Gastrocnemius medialis (tissue), 4 donors: Measurements from ENCODE around the gene MAVS. TPM values are rescaled to one million over a fixed set of nuclear protein-coding genes. Genes with fewer than 3 reads are reported as not detected.
"Not testable (repeated sequence)": the region's sequence is repeated elsewhere in the genome, so short reads cannot be mapped to it uniquely, and the experiment has no call there.

ENCODE experiments used
- ATAC-seq, 2 donors: fragments of 150-250 bp; one replicate each; pipeline ENCODE4 v1.9.1; 2016
- DNase-seq, 2 donors: peaks; one replicate each; pipeline ENCODE4 v3.0.0-alpha.2; 2019
- H3K27ac ChIP-seq, 4 donors: fragments of 200-600 bp; sonication (generic); 1 replicate in 1 of 4; 2 replicates in 3 of 4; pipeline ENCODE4 v1.5.1; 2016 to 2018; ENCODE audit warnings: mild to moderate bottlenecking in 2 of 4, moderate library complexity in 1 of 4
- H3K27me3 ChIP-seq, 3 donors: fragments of 200-600 bp; sonication (generic) in 2 of 3; 1 replicate in 1 of 3; 2 replicates in 2 of 3; pipeline versions ENCODE4 v1.5.1 to v1.6.0; 2016 to 2019; ENCODE audit warnings: mild to moderate bottlenecking in 1 of 3, moderate library complexity in 1 of 3
- H3K36me3 ChIP-seq, 2 donors: fragments of 200-600 bp; sonication (generic) in 1 of 2; one replicate each; pipeline ENCODE4 v1.5.1; 2017 to 2018
- H3K4me1 ChIP-seq, 2 donors: fragments of 200-600 bp; sonication (generic) in 1 of 2; one replicate each; pipeline ENCODE4 v1.5.1; 2016 to 2017; ENCODE audit warnings: mild to moderate bottlenecking in 2 of 2
- H3K4me3 ChIP-seq, 4 donors: fragments of 200-600 bp; sonication (generic) in 3 of 4; 1 replicate in 1 of 4; 2 replicates in 3 of 4; pipeline ENCODE4 v1.5.1; 2016 to 2019; ENCODE audit warnings: mild to moderate bottlenecking in 2 of 4
- H3K9me3 ChIP-seq, 3 donors: fragments of 200-600 bp; sonication (generic) in 2 of 3; 1 replicate in 1 of 3; 2 replicates in 2 of 3; pipeline ENCODE4 v1.5.1; 2016 to 2019
- POLR2A ChIP-seq, 2 donors: fragments of 450-650 bp; IDR thresholded peaks; one replicate each; pipeline ENCODE4 v1.6.1; 2017; ENCODE audit warnings: antibody characterized with exemption in 2 of 2, mild to moderate bottlenecking in 2 of 2, moderate library complexity in 2 of 2
- in situ Hi-C, 4 donors: fragments of 200-750 bp; cut with MboI; loops; one replicate each; pipeline versions ENCODE4 v1.15.0 to v1.8.0; 2017; ENCODE audit warnings: low sequenced_read_pairs in 4 of 4
- intact Hi-C: fragments of 100-400 bp; cut with DNase I; formaldehyde crosslinking; loops from one replicate; pipeline ENCODE4 v1.15.1; 2023; ENCODE audit warnings: low total_unique reads
- total RNA-seq, 4 donors: library from RNA; depleted of rRNA; stranded (reverse); fragments of >200 nt; gene quantifications; one replicate each; pipeline versions ENCODE4 v1.1.0 to v1.2.3, GENCODE V29; 2016
- TF ChIP-seq, protein P1 (sequence below), 5 experiments: fragments of 450-650 bp in 3 of 5; fragments of 200-600 bp in 2 of 5; sonication (generic) in 2 of 5; IDR thresholded peaks in 4 of 5; conservative IDR thresholded peaks in 1 of 5; 1 replicate in 4 of 5; 2 replicates in 1 of 5; pipeline ENCODE4 v1.5.1; 2016 to 2019; ENCODE audit warnings: antibody characterized with exemption in 5 of 5, mild to moderate bottlenecking in 3 of 5, moderate library complexity in 3 of 5

The MAVS gene
- total RNA-seq, 4 donors from 2014 or later = 37.9 to 64.5 (median 44.4) TPM

DNA sequence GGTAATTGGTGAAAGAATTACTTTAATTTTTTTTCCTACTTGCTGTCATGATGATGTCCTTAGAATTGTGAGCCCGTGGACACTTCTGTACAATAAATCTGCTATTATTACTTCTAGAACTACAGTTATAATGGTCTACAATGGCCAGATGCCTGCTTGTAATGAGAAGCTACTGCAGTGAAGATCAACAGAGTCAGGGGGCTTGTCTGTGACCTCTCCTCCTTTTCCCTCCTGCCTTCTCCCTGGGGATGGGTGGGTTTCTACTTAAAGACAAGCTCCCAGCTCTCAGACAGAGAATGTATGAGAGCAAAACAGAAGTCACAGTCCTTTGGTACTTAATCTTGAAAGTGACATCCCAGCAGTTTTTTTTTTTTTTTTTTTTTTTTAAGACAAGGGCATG is 29.4 kb downstream of the MAVS start:
- in situ Hi-C loops (loop anchor here in 1 of 4 donors (25.0 kb wide), 1 partner anchor 211 kb away; no protein-coding TSS in a partner anchor), intact Hi-C loops (no loop called here)
- peaks cover 0 to 29% of the 10 kb centered on the region in 2 donors for H3K36me3 ChIP-seq
- no peak overlapping the region for H3K4me3 ChIP-seq
- H3K9me3 ChIP-seq = no peaks in the 10 kb centered on the region
- no peak for TF ChIP-seq POLR2A (IDR thresholded peaks at IDR 0.05)
- TF ChIP-seq, protein P1, sequence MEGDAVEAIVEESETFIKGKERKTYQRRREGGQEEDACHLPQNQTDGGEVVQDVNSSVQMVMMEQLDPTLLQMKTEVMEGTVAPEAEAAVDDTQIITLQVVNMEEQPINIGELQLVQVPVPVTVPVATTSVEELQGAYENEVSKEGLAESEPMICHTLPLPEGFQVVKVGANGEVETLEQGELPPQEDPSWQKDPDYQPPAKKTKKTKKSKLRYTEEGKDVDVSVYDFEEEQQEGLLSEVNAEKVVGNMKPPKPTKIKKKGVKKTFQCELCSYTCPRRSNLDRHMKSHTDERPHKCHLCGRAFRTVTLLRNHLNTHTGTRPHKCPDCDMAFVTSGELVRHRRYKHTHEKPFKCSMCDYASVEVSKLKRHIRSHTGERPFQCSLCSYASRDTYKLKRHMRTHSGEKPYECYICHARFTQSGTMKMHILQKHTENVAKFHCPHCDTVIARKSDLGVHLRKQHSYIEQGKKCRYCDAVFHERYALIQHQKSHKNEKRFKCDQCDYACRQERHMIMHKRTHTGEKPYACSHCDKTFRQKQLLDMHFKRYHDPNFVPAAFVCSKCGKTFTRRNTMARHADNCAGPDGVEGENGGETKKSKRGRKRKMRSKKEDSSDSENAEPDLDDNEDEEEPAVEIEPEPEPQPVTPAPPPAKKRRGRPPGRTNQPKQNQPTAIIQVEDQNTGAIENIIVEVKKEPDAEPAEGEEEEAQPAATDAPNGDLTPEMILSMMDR (IDR thresholded peaks at IDR 0.05 in 4 of 5, conservative IDR thresholded peaks at IDR 0.05 in 1 of 5) = no peak
- H3K27ac ChIP-seq = no peak overlapping the region
- ATAC-seq (no peak), DNase-seq (no peak)
- no peaks in the 10 kb centered on the region for H3K27me3 ChIP-seq
- peaks cover 5 to 16% of the 10 kb centered on the region in 2 donors for H3K4me1 ChIP-seq

DNA sequence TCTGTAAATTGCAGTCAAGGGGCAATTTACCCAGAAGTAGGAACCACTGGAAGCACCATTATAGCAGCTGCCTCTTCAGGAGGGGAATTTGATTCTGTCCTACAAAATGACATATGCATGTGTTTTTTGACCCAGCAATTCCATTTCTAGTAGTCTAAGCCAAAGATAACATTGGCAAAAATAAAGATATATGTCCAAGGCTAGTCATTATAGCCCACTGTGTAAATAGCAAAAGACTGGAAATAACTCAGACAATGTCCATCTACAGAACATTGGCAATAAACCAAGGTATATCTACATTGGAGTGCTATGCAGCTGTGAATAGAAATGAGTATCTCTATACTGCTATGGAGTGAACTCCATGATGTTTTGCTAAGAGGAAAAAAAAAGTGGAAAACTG is 30.0 kb downstream of the MAVS start:
- no peaks in the 10 kb centered on the region for H3K27me3 ChIP-seq
- DNase-seq (no peak), ATAC-seq (no peak)
- no peaks in the 10 kb centered on the region for H3K9me3 ChIP-seq
- H3K36me3 ChIP-seq = peaks cover 0 to 23% of the 10 kb centered on the region in 2 donors
- no peak overlapping the region for H3K27ac ChIP-seq
- in situ Hi-C loops = loop anchor here in 1 of 4 donors (25.0 kb wide), 1 partner anchor 211 kb away; no protein-coding TSS in a partner anchor
- peaks cover 5 to 16% of the 10 kb centered on the region in 2 donors for H3K4me1 ChIP-seq
- intact Hi-C loops = no loop called here
- TF ChIP-seq POLR2A (IDR thresholded peaks at IDR 0.05) = no peak
- TF ChIP-seq, protein P1 (IDR thresholded peaks at IDR 0.05 in 4 of 5, conservative IDR thresholded peaks at IDR 0.05 in 1 of 5) = no peak
- H3K4me3 ChIP-seq = no peak overlapping the region

- H3K4me1 ChIP-seq, H3K36me3 ChIP-seq, H3K4me3 ChIP-seq, H3K27me3 ChIP-seq, H3K9me3 ChIP-seq, DNase-seq, H3K27ac ChIP-seq, intact Hi-C loops, ATAC-seq: not testable (repeated sequence)
- in situ Hi-C loops = loop anchor here in 1 of 4 donors (25.0 kb wide), 1 partner anchor 208 kb away; no protein-coding TSS in a partner anchor
These were observed 32.3 kb downstream of the MAVS start for GRCh38 chr20:3878921-3879274.

DNA sequence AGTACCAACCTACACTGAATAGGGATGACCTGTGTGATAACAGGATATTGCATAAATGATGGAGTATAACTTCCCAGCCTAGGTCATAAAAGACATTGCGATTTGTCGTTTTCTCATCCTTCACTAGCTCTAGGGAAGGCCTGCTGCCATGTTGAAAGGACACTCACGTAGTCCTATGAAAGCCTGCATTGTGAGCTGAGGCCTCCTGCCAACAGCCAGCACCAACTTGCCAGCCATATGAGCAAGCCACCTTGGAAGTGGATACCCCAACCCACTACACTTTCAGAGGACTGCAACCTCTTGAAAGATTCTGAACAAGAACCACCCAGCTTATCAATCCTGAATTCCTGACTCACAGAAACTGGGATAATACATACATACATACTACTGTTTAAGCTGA is 39.1 kb downstream of the MAVS start:
- H3K36me3 ChIP-seq = no peaks in the 10 kb centered on the region
- in situ Hi-C loops = loop anchor here (10.0 to 25.0 kb wide), 2 partner anchors 199 to 202 kb away; no protein-coding TSS in a partner anchor
- TF ChIP-seq POLR2A (IDR thresholded peaks at IDR 0.05) = no peak
- TF ChIP-seq, protein P1 (IDR thresholded peaks at IDR 0.05 in 4 of 5, conservative IDR thresholded peaks at IDR 0.05 in 1 of 5) = no peak
- intact Hi-C loops = loop anchor here (5.0 kb wide), 1 partner anchor 47 kb away; no protein-coding TSS in a partner anchor
- H3K27ac ChIP-seq = peak overlapping the region in 1 of 4 donors; percentile 10
- H3K4me1 ChIP-seq = peaks cover 15 to 19% of the 10 kb centered on the region in 2 donors
- H3K27me3 ChIP-seq = no peaks in the 10 kb centered on the region
- no peaks in the 10 kb centered on the region for H3K9me3 ChIP-seq
- DNase-seq = no peak
- no peak for ATAC-seq
- no peak overlapping the region for H3K4me3 ChIP-seq

- Histone ChIP-seq H3K9me3 (no peaks in the 10 kb centered on the region), H3K4me1 (peaks cover 34 to 36% of the 10 kb centered on the region in 2 donors), H3K4me3 (peak overlapping the region; percentile 92 to 100 (median 96)), H3K27me3 (no peaks in the 10 kb centered on the region), H3K36me3 (no peaks in the 10 kb centered on the region), H3K27ac (peak overlapping the region; percentile 87 to 97 (median 91))
- intact Hi-C loops = loop anchor here (2.0 to 5.0 kb wide), 3 partner anchors 44 to 127 kb away; partner anchors contain the start of genes AP5S1 and RNF24
- in situ Hi-C loops = loop anchor here (10.0 to 25.0 kb wide), 2 partner anchors 197 to 199 kb away; no protein-coding TSS in a partner anchor
- no peak for TF ChIP-seq POLR2A (IDR thresholded peaks at IDR 0.05)
- TF ChIP-seq, protein P1 (IDR thresholded peaks at IDR 0.05 in 4 of 5, conservative IDR thresholded peaks at IDR 0.05 in 1 of 5) = no peak
- peak; percentile 8 to 17 for ATAC-seq
- no peak for DNase-seq
These were observed 41.4 kb downstream of the MAVS start for GRCh38 chr20:3887876-3888620.
